Gastrocnemius medialis (tissue), 4 donors: Measurements from ENCODE around the gene ACVR1.

Experiments
- CTCF ChIP-seq, 5 experiments: fragments of 450-650 bp in 3 of 5; fragments of 200-600 bp in 2 of 5; sonication (generic) in 2 of 5; IDR thresholded peaks in 4 of 5; conservative IDR thresholded peaks in 1 of 5; 1 replicate in 4 of 5; 2 replicates in 1 of 5; pipeline ENCODE4 v1.5.1; 2016 to 2019; ENCODE audit warnings: antibody characterized with exemption in 5 of 5, mild to moderate bottlenecking in 3 of 5, moderate library complexity in 3 of 5
- POLR2A ChIP-seq, 2 donors: fragments of 450-650 bp; IDR thresholded peaks; one replicate each; pipeline ENCODE4 v1.6.1; 2017; ENCODE audit warnings: antibody characterized with exemption in 2 of 2, mild to moderate bottlenecking in 2 of 2, moderate library complexity in 2 of 2

GRCh38 chr2:157727693-157728092, 148.4 kb downstream of the ACVR1 start:
- TF ChIP-seq POLR2A (IDR thresholded peaks at IDR 0.05) (no peak), CTCF (IDR thresholded peaks at IDR 0.05 in 4 of 5, conservative IDR thresholded peaks at IDR 0.05 in 1 of 5) (no peak)
